Measurements from ENCODE around the gene ZNF23.

- no peak for TF ChIP-seq GATA3 (IDR thresholded peaks at IDR 0.05; ENCODE audit: low read depth, low read length)
- no peak for TF ChIP-seq GATA2 (IDR thresholded peaks at IDR 0.05; ENCODE audit: low read depth, low read length)
Observed at GRCh38 chr16:71430744-71431143, 31.3 kb downstream of the ZNF23 start.

Measured in SH-SY5Y (cell line).